Astrocyte (in vitro differentiated cells and primary cell): ENCODE results near the gene DNAH9. TPM values are rescaled to one million over a fixed set of nuclear protein-coding genes. Genes with fewer than 3 reads are reported as not detected.

Experiments
- DNase-seq: peaks from one replicate; pipeline ENCODE4 v3.0.0-alpha.2; 2010; ENCODE audit warnings: low read depth
- FAIRE-seq: peaks from 2 replicates; lab custom pipeline; 2011; peaks lifted over from hg19 to GRCh38; lab: Jason Lieb, UNC
- H2AFZ ChIP-seq: 2 replicates; pipeline ENCODE4 v1.6.0; 2012; ENCODE audit warnings: low read depth, low read length, inconsistent platforms
- H3K27ac ChIP-seq: 2 replicates; pipeline ENCODE4 v1.5.1; 2011; ENCODE audit warnings: low read depth, low read length, inconsistent platforms
- H3K27me3 ChIP-seq: 2 replicates; pipeline ENCODE4 v1.6.0; 2011; ENCODE audit warnings: low read length, inconsistent platforms; ENCODE audit not compliant: insufficient read depth
- H3K36me3 ChIP-seq: 2 replicates; pipeline ENCODE4 v1.5.1; 2011; ENCODE audit warnings: low read length, inconsistent platforms; ENCODE audit not compliant: insufficient read depth
- H3K4me1 ChIP-seq: 2 replicates; pipeline ENCODE4 v1.5.1; 2011; ENCODE audit warnings: low read length, inconsistent platforms; ENCODE audit not compliant: insufficient read depth
- H3K4me2 ChIP-seq: 2 replicates; pipeline ENCODE4 v1.6.0; 2012; ENCODE audit warnings: low read length, inconsistent platforms
- H3K4me3 ChIP-seq: 2 replicates; pipeline ENCODE4 v1.5.1; 2011; ENCODE audit warnings: low read depth, mild to moderate bottlenecking, low read length, inconsistent platforms; ENCODE audit not compliant: insufficient read depth
- H3K79me2 ChIP-seq: 2 replicates; pipeline ENCODE4 v1.6.0; 2012; ENCODE audit warnings: mild to moderate bottlenecking, low read length, inconsistent platforms; ENCODE audit not compliant: insufficient read depth
- H3K9ac ChIP-seq: 2 replicates; pipeline ENCODE4 v1.6.0; 2012; ENCODE audit warnings: mild to moderate bottlenecking, low read length, inconsistent platforms
- H3K9me3 ChIP-seq: 2 replicates; pipeline ENCODE4 v1.5.1; 2012; ENCODE audit warnings: low read depth, mild to moderate bottlenecking, low read length, inconsistent platforms; ENCODE audit not compliant: insufficient read depth
- H4K20me1 ChIP-seq: 2 replicates; pipeline ENCODE4 v1.6.0; 2012; ENCODE audit warnings: low read length, inconsistent platforms; ENCODE audit not compliant: insufficient read depth
- H3K27ac Mint-ChIP-seq: one replicate; pipeline ENCODE4 v1.8.0; 2021; ENCODE audit warnings: mild to moderate bottlenecking, mixed read lengths; ENCODE audit not compliant: unreplicated experiment
- H3K27me3 Mint-ChIP-seq: one replicate; pipeline ENCODE4 v1.8.0; 2021; ENCODE audit warnings: low read depth, mixed read lengths; ENCODE audit not compliant: unreplicated experiment
- H3K36me3 Mint-ChIP-seq: one replicate; pipeline ENCODE4 v1.8.0; 2021; ENCODE audit warnings: low read depth, mixed read lengths; ENCODE audit not compliant: unreplicated experiment
- H3K4me1 Mint-ChIP-seq: one replicate; pipeline ENCODE4 v1.8.0; 2021; ENCODE audit warnings: low read depth, mixed read lengths; ENCODE audit not compliant: unreplicated experiment
- H3K4me3 Mint-ChIP-seq: one replicate; pipeline ENCODE4 v1.8.0; 2021; ENCODE audit warnings: mild to moderate bottlenecking, moderate library complexity, mixed read lengths; ENCODE audit not compliant: unreplicated experiment
- H3K9me3 Mint-ChIP-seq: one replicate; pipeline ENCODE4 v1.8.0; 2021; ENCODE audit warnings: mild to moderate bottlenecking, mixed read lengths; ENCODE audit not compliant: unreplicated experiment
- CTCF ChIP-seq: IDR thresholded peaks from 2 replicates; pipeline ENCODE4 v1.5.1; 2011; ENCODE audit warnings: low read depth, mild to moderate bottlenecking, inconsistent platforms, low read length, moderate library complexity; ENCODE audit not compliant: insufficient read depth
- EZH2 ChIP-seq: IDR thresholded peaks from 2 replicates; pipeline ENCODE4 v1.6.1; 2012; ENCODE audit warnings: mild to moderate bottlenecking, low read length, inconsistent platforms; ENCODE audit not compliant: insufficient read depth
- total RNA-seq: library from RNA; stranded (reverse); gene quantifications from 2 replicates; pipeline ENCODE4 v1.2.1, GENCODE V29; 2021

DNAH9 gene
- total RNA-seq, 1 donor from 2014 or later: not detected

- peaks cover 4% of the 10 kb centered on the region for H3K9me3 Mint-ChIP-seq
- Histone ChIP-seq H3K79me2 (no peaks in the 10 kb centered on the region), H3K27ac (no peak overlapping the region), H2AFZ (no peak overlapping the region), H3K4me3 (no peak overlapping the region), H3K36me3 (no peaks in the 10 kb centered on the region), H3K9ac (no peak overlapping the region), H3K4me2 (no peak overlapping the region), H4K20me1 (no peaks in the 10 kb centered on the region), H3K27me3 (no peaks in the 10 kb centered on the region), H3K4me1 (no peaks in the 10 kb centered on the region), H3K9me3 (no peaks in the 10 kb centered on the region)
- no peak overlapping the region for H3K4me3 Mint-ChIP-seq
- H3K36me3 Mint-ChIP-seq: no peaks in the 10 kb centered on the region
- H3K4me1 Mint-ChIP-seq: no peaks in the 10 kb centered on the region
- no peak for TF ChIP-seq CTCF
- TF ChIP-seq EZH2: no peak
- H3K27me3 Mint-ChIP-seq: no peaks in the 10 kb centered on the region
- no peak for DNase-seq
- H3K27ac Mint-ChIP-seq: no peak overlapping the region
- FAIRE-seq: no peak
Observed at GRCh38 chr17:11909348-11909747, 311.1 kb downstream of the DNAH9 start.

GRCh38 chr17:11916091-11916490 lies 317.8 kb downstream of the DNAH9 start:
- Histone ChIP-seq H3K4me2 (no peak overlapping the region), H3K36me3 (no peaks in the 10 kb centered on the region), H4K20me1 (no peaks in the 10 kb centered on the region), H2AFZ (no peak overlapping the region), H3K9me3 (no peaks in the 10 kb centered on the region), H3K4me3 (no peak overlapping the region), H3K4me1 (no peaks in the 10 kb centered on the region), H3K27me3 (no peaks in the 10 kb centered on the region), H3K79me2 (no peaks in the 10 kb centered on the region), H3K27ac (no peak overlapping the region), H3K9ac (no peak overlapping the region)
- Mint-ChIP-seq H3K9me3 (peaks cover 13% of the 10 kb centered on the region), H3K27me3 (peaks cover 3% of the 10 kb centered on the region), H3K4me3 (no peak overlapping the region), H3K36me3 (no peaks in the 10 kb centered on the region), H3K4me1 (no peaks in the 10 kb centered on the region), H3K27ac (no peak overlapping the region)
- TF ChIP-seq CTCF (no peak), EZH2 (no peak)
- DNase-seq: no peak
- FAIRE-seq: no peak

- peaks cover 3% of the 10 kb centered on the region for H3K27me3 Mint-ChIP-seq
- no peak overlapping the region for H3K27ac ChIP-seq
- H3K36me3 Mint-ChIP-seq: no peaks in the 10 kb centered on the region
- no peak overlapping the region for H3K4me3 Mint-ChIP-seq
- H3K4me2 ChIP-seq: no peak overlapping the region
- no peak overlapping the region for H3K4me3 ChIP-seq
- TF ChIP-seq EZH2 (no peak), CTCF (no peak)
- DNase-seq (no peak), FAIRE-seq (no peak)
- no peak overlapping the region for H3K27ac Mint-ChIP-seq
- H3K9me3 ChIP-seq: no peaks in the 10 kb centered on the region
- H3K4me1 ChIP-seq: no peaks in the 10 kb centered on the region
- no peaks in the 10 kb centered on the region for H3K27me3 ChIP-seq
- no peaks in the 10 kb centered on the region for H3K36me3 ChIP-seq
- peaks cover 13% of the 10 kb centered on the region for H3K9me3 Mint-ChIP-seq
- no peaks in the 10 kb centered on the region for H3K79me2 ChIP-seq
- no peak overlapping the region for H3K9ac ChIP-seq
- H4K20me1 ChIP-seq: no peaks in the 10 kb centered on the region
- H2AFZ ChIP-seq: no peak overlapping the region
- H3K4me1 Mint-ChIP-seq: no peaks in the 10 kb centered on the region
Observed at GRCh38 chr17:11917415-11917814, 319.1 kb downstream of the DNAH9 start.
